Ovary (tissue), 9 donors: ENCODE data around the gene IP6K1. TPM values are rescaled to one million over a fixed set of nuclear protein-coding genes. Genes with fewer than 3 reads are reported as not detected.

ENCODE experiments used
- DNase-seq, 5 donors: peaks; one replicate each; pipeline ENCODE4 v3.0.0-alpha.2; 2019 to 2020
- H3K27ac ChIP-seq, 2 donors: fragments of 200-600 bp; one replicate each; pipeline versions ENCODE4 v1.5.1 to v1.8.0; 2019 to 2022
- H3K27me3 ChIP-seq: fragments of 200-600 bp; one replicate; pipeline ENCODE4 v1.8.0; 2022
- H3K36me3 ChIP-seq: fragments of 200-600 bp; sonication (generic); one replicate; pipeline ENCODE4 v1.5.1; 2019
- H3K4me1 ChIP-seq: one replicate; pipeline ENCODE4 v1.8.1; 2013; ENCODE audit warnings: mild to moderate bottlenecking, moderate library complexity; ENCODE audit not compliant: insufficient read depth
- H3K4me3 ChIP-seq: fragments of 200-600 bp; sonication (generic); one replicate; pipeline ENCODE4 v1.5.1; 2017
- H3K9me3 ChIP-seq, 2 donors: fragments of 200-600 bp in 1 of 2; sonication (generic) in 1 of 2; one replicate each; pipeline versions ENCODE4 v1.5.1 to v1.8.1; 2013 to 2019; ENCODE audit warnings: mild to moderate bottlenecking in 1 of 2, moderate library complexity in 1 of 2
- EP300 ChIP-seq: sonication (generic); formaldehyde crosslinking; IDR thresholded peaks from one replicate; pipeline ENCODE4 v1.6.1; 2017; ENCODE audit warnings: antibody characterized with exemption
- POLR2A ChIP-seq: fragments of 450-650 bp; IDR thresholded peaks from one replicate; pipeline ENCODE4 v1.6.1; 2017; ENCODE audit warnings: antibody characterized with exemption, mild to moderate bottlenecking, moderate library complexity
- WGBS, 3 donors: extraction: QIAGEN DNeasy Blood & Tissue Kit in 1 of 3; methylation state at CpG; one replicate each; pipeline versions ENCODE4 v1.1.5 to v1.1.7; 2013 to 2017; 5-methylcytosine and 5-hydroxymethylcytosine counted together
- intact Hi-C, 4 donors: fragments of 100-400 bp; cut with DNase I; formaldehyde crosslinking; loops; one replicate each; pipeline versions ENCODE4 v1.11.0 to v1.15.1; 2022 to 2023
- polyA plus RNA-seq, 2 donors: library from polyadenylated mRNA; stranded (reverse); fragments of 200-250 nt in 1 of 2; fragments of 350-450 nt in 1 of 2; fragmentation: Illumina TruSeq in 1 of 2; extraction: RNeasy Lipid Tissue Mini Kit (QIAGEN cat#74804) in 1 of 2; gene quantifications; one replicate each; pipeline ENCODE4 v1.2.3, GENCODE V29; 2013 to 2014
- total RNA-seq, 7 donors: library from RNA; depleted of rRNA in 2 of 7; stranded (reverse); fragments of >200 nt in 2 of 7; fragmentation: NEBNext Ultra II Directional in 3 of 7; extraction: Animal tissue kit (Norgen Biotek cat#: 25700) in 3 of 7; gene quantifications; one replicate each; pipeline versions ENCODE4 v1.1.0 to v1.2.4, GENCODE V29; 2016 to 2023
- TF ChIP-seq, protein P1 (sequence below), 3 donors: fragments of 450-650 bp in 2 of 3; fragments of 200-600 bp in 1 of 3; IDR thresholded peaks; one replicate each; pipeline versions ENCODE4 v1.5.1 to v1.8.0; 2016 to 2022; ENCODE audit warnings: antibody characterized with exemption in 3 of 3, mild to moderate bottlenecking in 1 of 3
- donor health status: DM: no; HTN: no; CAD: no; lungs with moderate emphysema.
- donor health status: DM: no; HTN: no; CAD: no.
- donor health status: Bipolar disorder and iron deficiency.
- donor health status: DM: yes; HTN: yes; CAD: no.
- donor health status: DM: no; HTN: no; CAD: no.
- donor health status: DM: yes; HTN: yes; CAD: no.

The IP6K1 gene
- total and polyA plus RNA-seq, 9 donors = 27.9 to 52.4 (median 47.0) TPM

DNA sequence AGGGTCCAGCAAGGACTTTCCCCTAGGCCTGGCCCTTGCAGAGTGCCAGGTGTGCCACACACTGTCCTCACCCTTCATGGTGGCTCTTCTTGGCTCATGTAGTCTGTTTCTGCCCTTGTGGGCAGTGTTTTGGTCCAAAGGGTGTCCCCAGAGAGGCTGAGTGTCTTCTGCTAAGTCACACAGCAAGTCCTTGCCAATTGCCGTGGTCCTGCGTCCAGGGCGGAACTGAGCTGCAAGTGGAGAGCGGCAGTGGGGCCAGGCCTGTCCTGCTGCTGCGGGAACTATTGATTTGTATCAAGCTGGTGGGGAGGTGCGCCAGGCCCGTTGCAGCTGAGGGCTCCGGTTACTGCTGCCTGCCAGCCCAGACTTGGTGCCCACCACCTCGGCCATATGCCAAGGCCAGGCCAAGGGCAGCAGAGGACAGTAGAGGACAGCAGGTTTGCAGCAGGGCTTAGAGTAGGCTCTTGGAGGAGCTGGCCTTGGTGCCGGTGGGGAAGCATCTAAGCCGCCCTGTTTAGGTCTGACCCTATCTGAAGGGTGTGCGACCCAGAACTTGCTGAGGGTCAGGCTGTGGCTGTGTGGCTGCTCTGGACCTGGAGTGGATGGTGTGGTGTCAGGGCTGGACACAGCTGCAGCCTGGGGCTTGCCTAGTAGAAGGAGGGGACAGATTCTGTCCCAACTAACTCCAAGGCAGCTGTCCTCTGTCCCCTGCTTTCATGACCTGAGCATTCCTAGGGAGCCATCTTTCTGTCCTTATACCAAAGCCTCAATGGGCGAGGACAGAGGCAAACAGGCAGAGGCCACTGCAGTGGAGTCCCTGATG is 71.4 kb downstream of the IP6K1 start:
- Histone ChIP-seq H3K4me3 (no peak overlapping the region), H3K27me3 (no peaks in the 10 kb centered on the region), H3K4me1 (peaks cover 9% of the 10 kb centered on the region), H3K9me3 (no peaks in the 10 kb centered on the region), H3K27ac (no peak overlapping the region), H3K36me3 (no peaks in the 10 kb centered on the region)
- no peak for TF ChIP-seq EP300
- TF ChIP-seq POLR2A = no peak
- TF ChIP-seq, protein P1, sequence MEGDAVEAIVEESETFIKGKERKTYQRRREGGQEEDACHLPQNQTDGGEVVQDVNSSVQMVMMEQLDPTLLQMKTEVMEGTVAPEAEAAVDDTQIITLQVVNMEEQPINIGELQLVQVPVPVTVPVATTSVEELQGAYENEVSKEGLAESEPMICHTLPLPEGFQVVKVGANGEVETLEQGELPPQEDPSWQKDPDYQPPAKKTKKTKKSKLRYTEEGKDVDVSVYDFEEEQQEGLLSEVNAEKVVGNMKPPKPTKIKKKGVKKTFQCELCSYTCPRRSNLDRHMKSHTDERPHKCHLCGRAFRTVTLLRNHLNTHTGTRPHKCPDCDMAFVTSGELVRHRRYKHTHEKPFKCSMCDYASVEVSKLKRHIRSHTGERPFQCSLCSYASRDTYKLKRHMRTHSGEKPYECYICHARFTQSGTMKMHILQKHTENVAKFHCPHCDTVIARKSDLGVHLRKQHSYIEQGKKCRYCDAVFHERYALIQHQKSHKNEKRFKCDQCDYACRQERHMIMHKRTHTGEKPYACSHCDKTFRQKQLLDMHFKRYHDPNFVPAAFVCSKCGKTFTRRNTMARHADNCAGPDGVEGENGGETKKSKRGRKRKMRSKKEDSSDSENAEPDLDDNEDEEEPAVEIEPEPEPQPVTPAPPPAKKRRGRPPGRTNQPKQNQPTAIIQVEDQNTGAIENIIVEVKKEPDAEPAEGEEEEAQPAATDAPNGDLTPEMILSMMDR (IDR thresholded peaks at IDR 0.05) = no peak
- WGBS, 3 donors = 81 to 89% (median 85%) methylated on average over 12 to 13 of the region's 13 CpGs
- DNase-seq = no peak
- intact Hi-C loops = loop anchor here in 1 of 4 donors (10.0 kb wide), 1 partner anchor 130 kb away; no protein-coding TSS in a partner anchor

DNA sequence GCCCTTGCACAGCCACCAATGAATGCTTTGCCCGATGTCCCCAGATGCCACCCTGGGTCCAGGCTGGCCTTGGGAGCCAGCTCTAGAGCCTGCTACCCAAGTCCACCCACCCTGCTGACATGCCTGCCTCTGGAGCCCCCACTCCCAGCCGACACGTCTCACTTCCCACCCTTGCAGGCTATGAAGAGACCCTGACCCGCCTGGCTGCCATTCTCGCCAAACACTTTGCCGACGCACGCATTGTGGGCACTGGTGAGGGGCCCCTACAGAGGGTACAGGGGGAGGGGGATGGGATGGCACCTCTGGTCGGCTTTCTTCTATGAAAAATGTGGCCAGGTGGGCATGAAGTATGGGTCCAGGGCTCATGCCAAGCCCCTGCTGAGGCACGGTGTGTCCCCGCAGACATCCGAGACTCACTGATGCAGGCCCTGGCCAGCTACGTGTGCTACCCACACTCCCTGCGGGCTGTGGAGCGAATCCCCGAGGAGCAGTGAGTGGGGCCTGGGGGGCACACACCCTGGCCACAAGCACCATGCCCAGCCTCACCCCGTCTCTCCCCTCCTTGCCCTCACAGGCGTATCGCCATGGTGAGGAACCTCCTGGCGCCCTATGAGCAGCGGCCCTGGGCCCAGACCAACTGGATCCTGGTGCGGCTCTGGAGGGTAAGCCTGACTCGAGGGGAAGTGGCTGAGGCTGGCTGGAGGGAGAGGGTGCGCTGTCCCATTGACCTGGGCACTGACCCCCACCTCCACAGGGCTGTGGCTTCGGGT is 72.8 kb downstream of the IP6K1 start:
- Histone ChIP-seq H3K4me3 (no peak overlapping the region), H3K9me3 (no peaks in the 10 kb centered on the region), H3K36me3 (no peaks in the 10 kb centered on the region), H3K4me1 (peaks cover 3% of the 10 kb centered on the region), H3K27me3 (no peaks in the 10 kb centered on the region), H3K27ac (no peak overlapping the region)
- WGBS, 3 donors = 91 to 95% (median 92%) methylated on average over 25 of the region's 25 CpGs
- intact Hi-C loops = loop anchor here in 1 of 4 donors (10.0 kb wide), 1 partner anchor 131 kb away; no protein-coding TSS in a partner anchor
- TF ChIP-seq, protein P1 (IDR thresholded peaks at IDR 0.05) = no peak
- TF ChIP-seq EP300 = no peak
- no peak for TF ChIP-seq POLR2A
- no peak for DNase-seq

DNA sequence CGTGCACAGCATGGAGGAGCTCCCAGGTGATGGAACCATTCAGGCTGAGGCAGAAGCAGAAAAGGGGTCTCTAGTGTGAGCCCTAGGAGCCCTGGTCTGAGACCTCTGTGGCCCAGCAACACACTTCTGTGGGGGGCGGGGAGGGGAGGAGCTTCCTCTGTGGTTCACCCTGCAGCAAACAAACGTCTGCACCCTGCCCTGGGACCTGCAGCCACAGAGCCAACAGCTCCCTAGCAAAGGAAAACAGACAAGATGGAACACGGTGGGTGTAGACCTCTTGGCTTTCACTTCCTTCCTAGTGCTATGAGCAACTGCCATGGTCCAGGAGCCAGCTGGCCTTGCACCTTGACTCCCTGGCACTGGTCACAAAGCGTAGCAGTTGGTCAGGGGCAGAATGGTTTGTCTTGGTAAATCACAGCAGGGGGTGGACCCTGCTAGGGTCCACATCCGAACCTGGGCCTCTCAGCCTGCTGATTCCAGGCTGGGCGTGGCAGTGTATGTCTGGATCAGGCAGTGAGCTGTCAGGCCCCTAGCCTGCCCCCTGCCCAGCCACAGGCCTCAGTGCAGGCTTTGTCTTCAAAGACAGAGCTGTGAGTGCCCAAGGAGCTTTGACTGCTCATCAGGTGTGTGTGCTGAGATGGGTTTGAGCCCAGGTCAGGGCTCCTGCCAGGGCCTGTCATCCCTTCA is 73.6 kb downstream of the IP6K1 start:
- Histone ChIP-seq H3K9me3 (no peaks in the 10 kb centered on the region), H3K4me1 (no peaks in the 10 kb centered on the region), H3K36me3 (no peaks in the 10 kb centered on the region), H3K4me3 (no peak overlapping the region), H3K27ac (no peak overlapping the region), H3K27me3 (no peaks in the 10 kb centered on the region)
- intact Hi-C loops = loop anchor here in 1 of 4 donors (10.0 kb wide), 1 partner anchor 132 kb away; no protein-coding TSS in a partner anchor
- TF ChIP-seq POLR2A (no peak), EP300 (no peak)
- TF ChIP-seq, protein P1 (IDR thresholded peaks at IDR 0.05) = no peak
- DNase-seq = no peak
- WGBS, 3 donors = 71 to 74% (median 73%) methylated on average over 5 to 7 of the region's 7 CpGs

DNA sequence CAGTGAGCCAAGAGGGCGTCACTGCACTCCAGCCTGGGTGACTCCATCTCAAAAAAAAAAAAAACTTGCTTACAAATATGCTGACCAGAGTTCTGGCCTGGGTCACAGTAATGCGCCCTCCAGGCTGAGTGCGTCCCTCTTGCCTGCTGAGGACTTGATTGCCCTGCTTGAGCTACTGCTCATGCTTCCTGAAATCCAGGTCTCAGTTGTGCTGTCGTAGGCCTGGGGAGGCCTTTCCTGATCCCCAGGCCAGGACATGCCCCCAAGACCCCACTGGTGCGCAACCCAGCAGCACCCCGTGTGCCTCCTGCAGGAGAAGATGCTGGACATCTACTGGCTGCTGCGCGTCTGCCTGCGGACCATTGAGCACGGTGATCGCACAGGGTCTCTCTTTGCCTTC is 74.2 kb downstream of the IP6K1 start:
- intact Hi-C loops = loop anchor here in 1 of 4 donors (10.0 kb wide), 1 partner anchor 133 kb away; no protein-coding TSS in a partner anchor
- Histone ChIP-seq H3K27ac (no peak overlapping the region), H3K27me3 (no peaks in the 10 kb centered on the region), H3K4me3 (no peak overlapping the region), H3K4me1 (no peaks in the 10 kb centered on the region), H3K36me3 (no peaks in the 10 kb centered on the region), H3K9me3 (no peaks in the 10 kb centered on the region)
- 93 to 94% (median 93%) methylated on average over 10 to 11 of the region's 11 CpGs for WGBS, 3 donors
- DNase-seq = no peak
- TF ChIP-seq, protein P1 (IDR thresholded peaks at IDR 0.05) = no peak
- TF ChIP-seq POLR2A = no peak
- no peak for TF ChIP-seq EP300
